HG03280 (cell line): ENCODE results near the gene HNRNPA1L2.
"Not testable (repeated sequence)": the region's sequence is repeated elsewhere in the genome, so short reads cannot be mapped to it uniquely, and the experiment has no call there.

Experiments
- ATAC-seq: cut with Tn5 transposase; IDR thresholded peaks from one replicate; pipeline ENCODE4 v1.9.1; 2021; ENCODE audit warnings: mild to moderate bottlenecking, moderate library complexity; ENCODE audit not compliant: unreplicated experiment

The HNRNPA1L2 gene

DNA sequence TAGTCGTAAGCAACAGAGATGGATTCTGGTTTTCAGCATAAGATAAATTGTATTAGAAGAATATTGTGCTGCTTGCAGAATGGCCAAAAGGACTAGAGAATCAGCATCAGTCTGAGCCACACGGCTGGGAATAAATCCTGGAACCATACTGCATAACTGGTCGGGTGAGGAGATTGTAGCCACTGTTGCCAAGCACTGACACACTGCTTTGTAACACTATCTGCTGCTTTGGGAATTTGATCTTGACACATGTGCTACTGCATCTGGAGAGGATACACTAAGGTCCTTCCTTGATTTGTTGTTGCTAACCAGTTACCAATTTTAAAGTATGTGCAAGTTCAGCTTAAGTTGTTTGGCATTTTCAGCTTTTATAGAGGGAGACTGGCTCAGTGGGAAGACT is 1.9 kb downstream of the HNRNPA1L2 start:
- no peak for ATAC-seq

- no peak for ATAC-seq
Observed at GRCh38 chr13:52646967-52647366, 4.7 kb downstream of the HNRNPA1L2 start.

GRCh38 chr13:52650731-52651130 is 8.5 kb downstream of the HNRNPA1L2 start:
- ATAC-seq: no peak

- ATAC-seq: peak; percentile 4
Observed at GRCh38 chr13:52651897-52652195, 9.6 kb downstream of the HNRNPA1L2 start.

DNA sequence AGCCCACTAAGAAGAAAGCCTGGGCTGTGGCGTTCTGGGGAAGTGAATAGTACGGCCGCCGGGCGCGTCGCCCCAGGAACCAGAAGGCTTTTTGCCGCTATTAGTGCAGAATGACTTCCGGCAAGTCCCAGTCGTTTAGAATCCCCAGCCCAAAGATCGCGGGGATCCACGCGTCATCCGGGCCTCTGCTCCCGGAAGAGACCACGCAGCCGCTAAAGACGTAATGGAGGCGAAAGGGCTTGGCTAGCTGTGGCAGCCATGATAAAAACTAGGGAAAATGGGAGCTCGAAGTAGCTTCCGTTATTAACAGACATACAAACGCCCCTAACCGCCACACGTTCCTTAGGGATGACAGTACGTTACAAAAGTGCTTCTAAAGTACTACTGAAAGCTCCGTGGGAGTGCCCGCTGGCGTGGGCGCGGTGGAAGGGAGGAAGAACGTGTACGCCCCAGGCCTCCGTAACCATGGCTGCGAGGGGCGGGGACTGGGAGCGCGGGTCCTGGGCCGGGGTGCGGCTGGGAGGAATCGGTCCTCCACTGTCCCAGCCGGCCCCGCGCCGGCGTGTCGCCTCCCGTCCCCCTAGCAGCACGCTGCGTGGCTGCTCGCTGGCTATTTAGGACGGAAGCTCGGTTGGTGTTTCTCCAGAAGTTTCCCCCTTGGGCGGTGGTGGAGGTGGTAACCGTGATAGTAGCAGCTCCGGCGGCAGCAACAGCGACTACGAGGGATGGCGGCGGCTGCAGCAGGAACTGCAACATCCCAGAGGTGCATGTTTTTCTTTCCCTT is 10.2 kb downstream of the HNRNPA1L2 start, which contains the start of gene SUGT1:
SUGT1 (plus strand) TSS at position 641 of the 784 bp plus-strand sequence; CDS start at position 726, 85 bp downstream.
- ATAC-seq: peak; percentile 97

- ATAC-seq: peak; percentile 30
Observed at GRCh38 chr13:52652980-52653303, 10.7 kb downstream of the HNRNPA1L2 start.

DNA sequence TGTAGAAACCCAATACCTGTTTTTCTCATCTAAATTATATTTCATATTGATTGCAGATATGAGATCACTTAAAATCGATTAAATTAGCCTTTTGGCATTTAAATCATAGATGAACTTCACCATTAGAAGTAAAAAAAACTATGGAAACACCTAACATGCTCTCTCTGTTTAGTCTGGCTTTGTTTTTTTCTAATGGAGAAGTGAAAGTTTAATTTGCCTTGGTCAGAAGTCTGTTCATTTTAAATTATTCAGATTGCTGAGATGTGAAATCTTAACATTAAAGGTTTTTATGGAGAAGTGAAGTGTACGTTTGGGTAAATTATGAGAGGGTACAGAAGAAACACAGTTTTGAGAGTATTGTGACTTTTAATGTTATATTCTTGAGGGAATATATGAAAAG is 17.1 kb downstream of the HNRNPA1L2 start:
- ATAC-seq: no peak

DNA sequence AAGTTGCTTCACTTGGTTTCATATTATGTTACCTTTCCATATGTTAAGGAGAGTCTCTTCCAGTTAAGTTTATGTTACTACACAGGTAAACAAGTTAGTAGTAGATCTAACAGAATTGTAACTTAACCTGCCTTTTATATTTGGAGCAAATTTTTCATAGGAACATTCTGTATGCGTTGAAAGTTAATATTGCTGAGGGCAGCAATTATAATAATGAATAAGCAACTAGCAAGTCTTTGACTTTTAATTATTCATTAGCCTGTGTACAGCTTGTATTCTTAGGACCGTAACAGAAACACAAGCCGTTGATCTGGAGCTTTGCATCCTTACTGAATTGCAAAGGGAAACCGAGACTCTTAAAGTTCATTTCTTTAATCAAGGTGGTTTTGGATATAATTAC is 22.0 kb downstream of the HNRNPA1L2 start:
- no peak for ATAC-seq

DNA sequence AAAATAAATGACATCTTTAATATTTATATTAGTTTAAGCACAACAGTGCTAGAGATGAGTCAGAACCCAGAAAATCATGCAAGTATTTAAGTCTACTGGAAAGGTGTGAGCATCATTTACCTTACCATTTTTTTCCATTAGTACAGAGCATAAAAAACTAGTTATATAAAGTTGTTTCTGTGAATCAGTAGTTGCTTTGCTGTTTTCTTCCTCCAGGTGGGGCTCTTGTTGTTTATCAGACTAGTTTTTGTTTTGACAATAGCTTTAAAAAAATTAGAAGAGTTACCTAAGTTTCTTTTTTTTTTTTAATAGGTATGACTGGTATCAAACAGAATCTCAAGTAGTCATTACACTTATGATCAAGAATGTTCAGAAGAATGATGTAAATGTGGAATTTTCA is 23.1 kb downstream of the HNRNPA1L2 start:
- no peak for ATAC-seq

DNA sequence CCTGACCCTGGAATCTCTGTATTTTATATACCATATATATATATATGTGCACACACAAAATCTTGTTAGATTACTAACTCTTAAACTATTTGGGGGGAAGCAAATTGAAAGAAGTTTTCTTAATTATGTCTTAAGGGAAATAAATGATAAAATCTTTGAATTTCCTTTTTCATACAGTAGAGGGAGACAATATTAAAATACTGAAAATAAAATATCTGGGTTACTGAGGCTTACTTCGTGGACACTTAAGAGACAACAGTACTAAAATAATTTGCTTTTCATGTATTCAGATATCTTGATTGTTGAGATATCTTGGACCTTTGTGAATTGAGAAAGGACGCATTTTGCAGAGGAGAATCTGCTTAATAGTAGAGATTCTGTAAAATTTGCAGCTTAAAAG is 27.4 kb downstream of the HNRNPA1L2 start:
- ATAC-seq: no peak

DNA sequence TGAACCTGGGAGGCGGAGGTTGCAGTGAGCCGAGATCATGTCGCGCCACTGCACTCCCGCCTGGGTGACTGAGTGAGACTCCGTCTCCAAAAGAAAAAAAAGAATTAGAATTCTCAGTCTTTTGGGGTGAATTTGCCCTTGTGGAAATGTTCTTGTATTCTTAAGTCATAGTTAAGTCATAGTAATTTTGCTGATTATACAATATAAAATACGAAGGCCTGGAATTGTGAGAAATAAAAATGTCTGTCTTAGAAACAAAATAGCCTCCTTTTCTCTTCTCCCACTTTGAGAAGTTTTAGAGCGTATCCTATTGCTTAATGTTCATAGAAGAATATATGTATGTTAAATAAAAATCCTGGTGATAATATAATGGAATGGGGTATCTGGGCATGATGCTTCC is 28.5 kb downstream of the HNRNPA1L2 start:
- no peak for ATAC-seq

- no peak for ATAC-seq
Observed at GRCh38 chr13:52673465-52673864, 31.2 kb downstream of the HNRNPA1L2 start.

- no peak for ATAC-seq
Observed at GRCh38 chr13:52677823-52678222, 35.6 kb downstream of the HNRNPA1L2 start.

GRCh38 chr13:52685806-52686205 is 43.6 kb downstream of the HNRNPA1L2 start:
- ATAC-seq: not testable (repeated sequence)

- no peak for ATAC-seq
Observed at GRCh38 chr13:52686376-52686775, 44.1 kb downstream of the HNRNPA1L2 start.
